Spleen (tissue), 7 donors: ENCODE data around the gene MX2.

Experiments
- CTCF ChIP-seq, 11 experiments: fragments of 200-600 bp in 7 of 11; fragments of 450-650 bp in 4 of 11; sonication (generic) in 4 of 11; IDR thresholded peaks in 8 of 11; conservative IDR thresholded peaks in 3 of 11; 1 replicate in 7 of 11; 2 replicates in 4 of 11; pipeline versions ENCODE4 v1.4.0 to v1.8.0; 2016 to 2021; ENCODE audit warnings: antibody characterized with exemption in 11 of 11, inconsistent platforms in 4 of 11, mild to moderate bottlenecking in 1 of 11
- POLR2AphosphoS5 ChIP-seq, 3 donors: sonication (generic); formaldehyde crosslinking; IDR thresholded peaks; one replicate each; pipeline ENCODE4 v1.5.1; 2017; ENCODE audit warnings: antibody characterized with exemption in 3 of 3
- donor health status: DM: no; HTN: no; CAD: no; lungs with moderate emphysema.
- donor health status: DM: no; HTN: no; CAD: no.
- donor health status: DM: no; HTN: no; CAD: no.

GRCh38 chr21:41390043-41390639, 28.3 kb downstream of the MX2 start:
- TF ChIP-seq CTCF (IDR thresholded peaks at IDR 0.05 in 8 of 11, conservative IDR thresholded peaks at IDR 0.05 in 3 of 11) (no peak), POLR2AphosphoS5 (IDR thresholded peaks at IDR 0.05) (peak in 1 of 3 donors; percentile 58)
